IgD-negative memory B cell (primary cell): ENCODE data around the gene MYOM3. TPM values are rescaled to one million over a fixed set of nuclear protein-coding genes. Genes with fewer than 3 reads are reported as not detected.

Source experiments
- H3K27ac Mint-ChIP-seq, 3 donors: one replicate each; pipeline ENCODE4 v1.8.0; 2020 to 2022; ENCODE audit warnings: mild to moderate bottlenecking in 3 of 3, mixed read lengths in 3 of 3, moderate library complexity in 1 of 3
- H3K27me3 Mint-ChIP-seq: one replicate; pipeline ENCODE4 v1.8.0; 2021; ENCODE audit warnings: mixed read lengths
- H3K36me3 Mint-ChIP-seq: one replicate; pipeline ENCODE4 v1.8.0; 2020; ENCODE audit warnings: mild to moderate bottlenecking, mixed read lengths
- H3K4me1 Mint-ChIP-seq, 3 donors: one replicate each; pipeline ENCODE4 v1.8.0; 2020 to 2022; ENCODE audit warnings: mixed read lengths in 3 of 3, mild to moderate bottlenecking in 1 of 3
- H3K4me3 Mint-ChIP-seq, 4 donors: one replicate each; pipeline ENCODE4 v1.8.0; 2020 to 2022; ENCODE audit warnings: mild to moderate bottlenecking in 4 of 4, mixed read lengths in 4 of 4, moderate library complexity in 3 of 4
- H3K9me3 Mint-ChIP-seq, 3 donors: one replicate each; pipeline ENCODE4 v1.8.0; 2020 to 2021; ENCODE audit warnings: mixed read lengths in 3 of 3, mild to moderate bottlenecking in 1 of 3
- polyA plus RNA-seq: library from polyadenylated mRNA; unstranded; fragments of 300-500 nt; fragmentation: Illumina TruSeq; gene quantifications from one replicate; pipeline ENCODE4 v1.2.3, GENCODE V29; 2021

The MYOM3 gene
- polyA plus RNA-seq, 1 donor from 2014 or later, result not detected

- Mint-ChIP-seq H3K9me3 (no peaks in the 10 kb centered on the region), H3K4me3 (no peak overlapping the region), H3K27ac (no peak overlapping the region), H3K27me3 (peaks cover 26% of the 10 kb centered on the region), H3K4me1 (peaks cover 0 to 4% (median 2%) of the 10 kb centered on the region in 3 donors), H3K36me3 (no peaks in the 10 kb centered on the region)
Measured at GRCh38 chr1:24111262-24111995, 506 bp downstream of the MYOM3 start.

GRCh38 chr1:24110642-24111261 lies 1.2 kb downstream of the MYOM3 start:
- Mint-ChIP-seq H3K4me1 (peaks cover 0 to 4% (median 2%) of the 10 kb centered on the region in 3 donors), H3K36me3 (no peaks in the 10 kb centered on the region), H3K9me3 (no peaks in the 10 kb centered on the region), H3K4me3 (no peak overlapping the region), H3K27ac (no peak overlapping the region), H3K27me3 (peaks cover 26% of the 10 kb centered on the region)

DNA sequence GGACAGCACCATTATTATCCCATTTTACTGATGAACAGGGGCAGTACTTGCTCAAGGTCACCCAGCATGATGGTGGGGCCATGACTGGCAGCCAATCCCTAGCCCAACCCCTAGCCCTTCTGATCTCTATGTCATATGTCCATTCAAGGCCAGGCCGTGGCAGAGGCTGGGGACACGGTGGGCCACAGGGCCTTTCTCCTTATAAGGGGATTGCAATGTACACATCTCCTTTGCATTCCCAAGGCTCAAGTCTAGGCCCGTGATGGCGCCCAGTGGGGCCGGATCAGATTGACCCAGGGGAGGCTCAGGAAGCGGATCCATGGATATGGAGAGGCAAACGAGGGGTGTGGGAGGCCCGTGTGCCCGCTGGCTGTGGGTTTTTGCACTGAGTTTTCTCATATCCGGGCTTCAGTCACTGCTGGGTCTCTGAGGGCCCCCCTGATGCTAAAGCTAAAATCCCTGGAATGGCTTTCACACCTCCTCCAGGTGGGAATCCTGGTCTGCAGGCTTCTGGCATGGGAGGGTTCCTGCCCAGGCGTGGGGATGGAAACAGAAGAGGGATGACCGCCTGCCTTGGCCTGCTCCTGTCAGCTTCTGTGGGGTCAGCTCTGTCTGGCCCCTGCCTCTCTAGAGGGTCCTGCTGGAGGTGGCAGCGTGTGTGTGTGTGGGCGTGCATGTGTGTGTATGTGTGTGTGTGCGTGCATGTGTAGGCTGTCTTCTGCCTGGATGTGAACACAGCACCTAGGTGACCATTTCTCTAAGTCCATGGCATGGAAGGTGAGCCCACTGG lies 2.1 kb downstream of the MYOM3 start:
- no peaks in the 10 kb centered on the region for H3K9me3 Mint-ChIP-seq
- no peaks in the 10 kb centered on the region for H3K36me3 Mint-ChIP-seq
- no peak overlapping the region for H3K27ac Mint-ChIP-seq
- no peak overlapping the region for H3K4me3 Mint-ChIP-seq
- peaks cover 0 to 4% (median 2%) of the 10 kb centered on the region in 3 donors for H3K4me1 Mint-ChIP-seq
- H3K27me3 Mint-ChIP-seq, result peaks cover 20% of the 10 kb centered on the region

DNA sequence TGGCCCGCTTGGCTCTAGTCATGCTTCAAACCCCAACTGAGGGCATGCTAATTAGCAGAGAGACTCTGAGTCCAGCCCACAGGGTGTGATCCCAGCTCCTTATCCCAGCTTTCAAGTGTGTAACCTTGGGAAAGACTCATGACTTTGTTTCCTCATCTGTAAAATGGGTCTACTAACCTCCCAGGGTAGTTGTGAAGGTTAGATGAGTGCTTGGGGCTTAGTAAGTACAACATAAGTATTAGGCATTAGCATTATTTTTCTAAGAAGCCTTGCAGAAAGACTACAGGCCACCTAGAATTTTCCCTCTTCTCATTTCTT lies 2.8 kb downstream of the MYOM3 start:
- no peaks in the 10 kb centered on the region for H3K9me3 Mint-ChIP-seq
- peaks cover 0 to 4% (median 2%) of the 10 kb centered on the region in 3 donors for H3K4me1 Mint-ChIP-seq
- peak overlapping the region in 1 of 4 donors; percentile 39 for H3K4me3 Mint-ChIP-seq
- H3K36me3 Mint-ChIP-seq, result no peaks in the 10 kb centered on the region
- H3K27ac Mint-ChIP-seq, result no peak overlapping the region
- H3K27me3 Mint-ChIP-seq, result peaks cover 16% of the 10 kb centered on the region

GRCh38 chr1:24108334-24109165 lies 3.4 kb downstream of the MYOM3 start:
- H3K36me3 Mint-ChIP-seq, result no peaks in the 10 kb centered on the region

GRCh38 chr1:24107462-24108138 lies 4.3 kb downstream of the MYOM3 start:
- peaks cover 6% of the 10 kb centered on the region for H3K27me3 Mint-ChIP-seq
- peaks cover 0 to 2% (median 2%) of the 10 kb centered on the region in 3 donors for H3K4me1 Mint-ChIP-seq
- no peaks in the 10 kb centered on the region for H3K36me3 Mint-ChIP-seq
- no peak overlapping the region for H3K4me3 Mint-ChIP-seq
- H3K27ac Mint-ChIP-seq, result no peak overlapping the region
- no peaks in the 10 kb centered on the region for H3K9me3 Mint-ChIP-seq

More at GRCh38 chr1:24108334-24109165, 3.4 kb downstream of the MYOM3 start:
- Mint-ChIP-seq H3K27ac (no peak overlapping the region), H3K27me3 (peaks cover 13% of the 10 kb centered on the region), H3K9me3 (no peaks in the 10 kb centered on the region), H3K4me1 (peaks cover 0 to 4% (median 2%) of the 10 kb centered on the region in 3 donors), H3K4me3 (peak overlapping the region in 1 of 4 donors; percentile 39)

GRCh38 chr1:24105368-24106160 lies 6.4 kb downstream of the MYOM3 start:
- no peaks in the 10 kb centered on the region for H3K4me1 Mint-ChIP-seq
- H3K4me3 Mint-ChIP-seq, result no peak overlapping the region
- no peaks in the 10 kb centered on the region for H3K36me3 Mint-ChIP-seq
- H3K9me3 Mint-ChIP-seq, result no peaks in the 10 kb centered on the region
- no peak overlapping the region for H3K27ac Mint-ChIP-seq
- no peaks in the 10 kb centered on the region for H3K27me3 Mint-ChIP-seq

- Mint-ChIP-seq H3K4me1 (no peaks in the 10 kb centered on the region), H3K36me3 (no peaks in the 10 kb centered on the region), H3K9me3 (no peaks in the 10 kb centered on the region), H3K27me3 (no peaks in the 10 kb centered on the region), H3K4me3 (no peak overlapping the region), H3K27ac (no peak overlapping the region)
Measured at GRCh38 chr1:24104854-24105253, 7.1 kb downstream of the MYOM3 start.

- Mint-ChIP-seq H3K27ac (no peak overlapping the region), H3K4me3 (no peak overlapping the region), H3K36me3 (no peaks in the 10 kb centered on the region), H3K27me3 (no peaks in the 10 kb centered on the region), H3K4me1 (no peaks in the 10 kb centered on the region), H3K9me3 (no peaks in the 10 kb centered on the region)
Measured at GRCh38 chr1:24103879-24104278, 8.1 kb downstream of the MYOM3 start.

GRCh38 chr1:24103408-24103807 lies 8.5 kb downstream of the MYOM3 start:
- no peaks in the 10 kb centered on the region for H3K27me3 Mint-ChIP-seq
- H3K27ac Mint-ChIP-seq, result no peak overlapping the region
- no peaks in the 10 kb centered on the region for H3K36me3 Mint-ChIP-seq

DNA sequence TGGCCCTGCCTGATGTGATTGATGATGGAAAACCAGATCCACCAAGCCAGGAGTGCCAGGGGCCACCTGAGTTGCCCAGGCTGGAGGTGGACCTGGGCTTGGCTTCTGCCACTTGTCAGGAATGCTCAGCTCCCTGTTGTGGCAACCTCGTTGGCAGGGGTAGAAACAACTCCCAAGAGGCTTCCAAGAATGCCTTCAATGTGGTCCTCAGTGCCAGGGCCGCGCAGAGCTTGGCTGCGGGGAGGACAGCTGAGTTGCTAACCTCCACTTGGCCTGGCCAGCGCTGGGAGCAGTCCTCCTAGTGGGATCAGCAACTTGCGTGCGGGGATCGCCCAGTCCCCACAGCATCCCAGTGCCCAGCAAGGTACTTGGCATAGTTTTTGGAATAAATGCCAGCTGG lies 9.0 kb downstream of the MYOM3 start:
- no peaks in the 10 kb centered on the region for H3K36me3 Mint-ChIP-seq
- H3K27me3 Mint-ChIP-seq, result no peaks in the 10 kb centered on the region
- H3K9me3 Mint-ChIP-seq, result no peaks in the 10 kb centered on the region
- no peak overlapping the region for H3K4me3 Mint-ChIP-seq
- no peaks in the 10 kb centered on the region for H3K4me1 Mint-ChIP-seq
- no peak overlapping the region for H3K27ac Mint-ChIP-seq

More at GRCh38 chr1:24103408-24103807, 8.5 kb downstream of the MYOM3 start:
- no peaks in the 10 kb centered on the region for H3K4me1 Mint-ChIP-seq
- no peaks in the 10 kb centered on the region for H3K9me3 Mint-ChIP-seq
- no peak overlapping the region for H3K4me3 Mint-ChIP-seq

- Mint-ChIP-seq H3K27me3 (no peaks in the 10 kb centered on the region), H3K9me3 (no peaks in the 10 kb centered on the region), H3K4me3 (no peak overlapping the region), H3K36me3 (no peaks in the 10 kb centered on the region), H3K4me1 (no peaks in the 10 kb centered on the region), H3K27ac (no peak overlapping the region)
Measured at GRCh38 chr1:24101796-24102586, 9.9 kb downstream of the MYOM3 start.
